ENCODE data around the gene LRFN2. TPM values are rescaled to one million over a fixed set of nuclear protein-coding genes. Genes with fewer than 3 reads are reported as not detected.

LRFN2 gene
- polyA plus RNA-seq, 1 donor from 2014 or later: 14.8 TPM

DNA sequence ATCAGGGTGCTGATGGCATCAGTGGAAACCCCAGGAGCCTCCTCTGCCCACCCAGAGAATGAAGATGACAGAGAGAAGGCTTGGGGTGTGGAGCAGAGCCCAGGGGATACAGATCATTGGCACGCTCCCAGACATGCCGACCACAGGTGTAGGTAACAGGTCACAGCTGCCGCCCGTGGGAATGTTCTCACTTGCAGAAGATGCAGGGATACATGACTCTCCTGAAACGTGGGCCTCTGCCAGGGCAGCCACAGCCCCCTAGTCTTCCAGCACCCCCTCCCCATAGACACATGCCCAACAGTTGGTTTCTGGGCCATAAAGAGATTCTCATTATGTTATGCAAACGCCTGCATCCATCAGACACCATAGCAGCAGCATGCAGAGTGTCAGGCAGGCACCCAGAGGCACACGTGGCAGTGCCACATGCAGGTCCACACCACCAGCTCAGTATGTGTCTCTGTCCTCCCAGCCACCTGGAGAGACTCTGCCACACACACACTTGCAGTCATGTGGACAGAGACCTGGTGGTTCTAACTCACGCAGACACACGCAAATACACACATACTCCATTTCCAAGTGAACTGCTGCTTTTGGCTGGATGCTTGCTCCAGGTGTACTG is 45.5 kb downstream of the LRFN2 start:
- Histone ChIP-seq H3K79me2 (replicated peaks; ENCODE audit: insufficient read depth, low read length) (no peaks in the 10 kb centered on the region), H3F3A (ENCODE audit: insufficient read depth, low read length, poor library complexity, severe bottlenecking) (no peaks in the 10 kb centered on the region), H3K36me3 (ENCODE audit: insufficient read depth, low read length) (no peaks in the 10 kb centered on the region), H3K4me3 (ENCODE audit: low read length) (no peak overlapping the region), H3K27me3 (ENCODE audit: insufficient read depth, low read depth, low read length) (peaks cover 11% of the 10 kb centered on the region), H4K20me1 (ENCODE audit: insufficient read depth) (no peaks in the 10 kb centered on the region), H3K27ac (ENCODE audit: low read length) (no peak overlapping the region), H3K9me3 (ENCODE audit: low read length) (no peaks in the 10 kb centered on the region), H3K9ac (ENCODE audit: low read length) (no peak overlapping the region), H2AFZ (ENCODE audit: low read depth, low read length) (no peak overlapping the region), H3K9me2 (ENCODE audit: insufficient read depth, low read length) (no peaks in the 10 kb centered on the region), H3K4me2 (ENCODE audit: low read length) (no peak overlapping the region)
- TF ChIP-seq, protein P1, sequence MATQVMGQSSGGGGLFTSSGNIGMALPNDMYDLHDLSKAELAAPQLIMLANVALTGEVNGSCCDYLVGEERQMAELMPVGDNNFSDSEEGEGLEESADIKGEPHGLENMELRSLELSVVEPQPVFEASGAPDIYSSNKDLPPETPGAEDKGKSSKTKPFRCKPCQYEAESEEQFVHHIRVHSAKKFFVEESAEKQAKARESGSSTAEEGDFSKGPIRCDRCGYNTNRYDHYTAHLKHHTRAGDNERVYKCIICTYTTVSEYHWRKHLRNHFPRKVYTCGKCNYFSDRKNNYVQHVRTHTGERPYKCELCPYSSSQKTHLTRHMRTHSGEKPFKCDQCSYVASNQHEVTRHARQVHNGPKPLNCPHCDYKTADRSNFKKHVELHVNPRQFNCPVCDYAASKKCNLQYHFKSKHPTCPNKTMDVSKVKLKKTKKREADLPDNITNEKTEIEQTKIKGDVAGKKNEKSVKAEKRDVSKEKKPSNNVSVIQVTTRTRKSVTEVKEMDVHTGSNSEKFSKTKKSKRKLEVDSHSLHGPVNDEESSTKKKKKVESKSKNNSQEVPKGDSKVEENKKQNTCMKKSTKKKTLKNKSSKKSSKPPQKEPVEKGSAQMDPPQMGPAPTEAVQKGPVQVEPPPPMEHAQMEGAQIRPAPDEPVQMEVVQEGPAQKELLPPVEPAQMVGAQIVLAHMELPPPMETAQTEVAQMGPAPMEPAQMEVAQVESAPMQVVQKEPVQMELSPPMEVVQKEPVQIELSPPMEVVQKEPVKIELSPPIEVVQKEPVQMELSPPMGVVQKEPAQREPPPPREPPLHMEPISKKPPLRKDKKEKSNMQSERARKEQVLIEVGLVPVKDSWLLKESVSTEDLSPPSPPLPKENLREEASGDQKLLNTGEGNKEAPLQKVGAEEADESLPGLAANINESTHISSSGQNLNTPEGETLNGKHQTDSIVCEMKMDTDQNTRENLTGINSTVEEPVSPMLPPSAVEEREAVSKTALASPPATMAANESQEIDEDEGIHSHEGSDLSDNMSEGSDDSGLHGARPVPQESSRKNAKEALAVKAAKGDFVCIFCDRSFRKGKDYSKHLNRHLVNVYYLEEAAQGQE (IDR thresholded peaks at IDR 0.05; ENCODE audit: borderline replicate concordance): no peak
- no peak for TF ChIP-seq POLR2AphosphoS5 (IDR thresholded peaks at IDR 0.05)

DNA sequence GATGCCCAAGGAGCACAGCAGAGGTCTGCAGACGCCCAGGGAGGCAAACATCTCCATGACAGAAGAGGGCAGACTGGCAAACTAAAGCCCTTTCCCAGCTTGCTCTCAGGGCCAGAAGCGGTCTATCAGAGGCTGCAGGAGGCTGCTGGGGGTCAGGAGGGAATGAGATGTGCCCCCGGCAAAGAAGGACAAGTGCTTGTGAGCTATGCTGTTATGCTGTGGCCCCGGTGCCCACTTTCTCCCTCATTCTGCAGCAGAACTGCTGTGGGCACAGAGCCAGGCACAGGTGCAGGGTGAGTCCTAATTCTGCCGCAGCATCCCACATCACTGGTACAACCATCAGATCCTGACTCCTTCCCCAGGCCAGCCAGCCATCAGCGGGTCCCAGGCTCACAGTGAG is 46.4 kb downstream of the LRFN2 start:
- Histone ChIP-seq H3K27me3 (ENCODE audit: insufficient read depth, low read depth, low read length) (peaks cover 11% of the 10 kb centered on the region), H3K4me2 (ENCODE audit: low read length) (no peak overlapping the region), H3K4me3 (ENCODE audit: low read length) (no peak overlapping the region), H3K36me3 (ENCODE audit: insufficient read depth, low read length) (no peaks in the 10 kb centered on the region), H3K9me3 (ENCODE audit: low read length) (no peaks in the 10 kb centered on the region), H2AFZ (ENCODE audit: low read depth, low read length) (no peak overlapping the region), H3K79me2 (replicated peaks; ENCODE audit: insufficient read depth, low read length) (no peaks in the 10 kb centered on the region), H3F3A (ENCODE audit: insufficient read depth, low read length, poor library complexity, severe bottlenecking) (no peaks in the 10 kb centered on the region), H3K9me2 (ENCODE audit: insufficient read depth, low read length) (no peaks in the 10 kb centered on the region), H4K20me1 (ENCODE audit: insufficient read depth) (no peaks in the 10 kb centered on the region), H3K9ac (ENCODE audit: low read length) (no peak overlapping the region), H3K27ac (ENCODE audit: low read length) (no peak overlapping the region)
- TF ChIP-seq SMC3 (conservative IDR thresholded peaks at IDR 0.05; ENCODE audit: poor library complexity) (no peak), RAD21 (conservative IDR thresholded peaks at IDR 0.05) (no peak), POLR2AphosphoS5 (IDR thresholded peaks at IDR 0.05) (no peak)
- TF ChIP-seq, protein P1 (IDR thresholded peaks at IDR 0.05; ENCODE audit: borderline replicate concordance): no peak
- TF ChIP-seq, protein P2, sequence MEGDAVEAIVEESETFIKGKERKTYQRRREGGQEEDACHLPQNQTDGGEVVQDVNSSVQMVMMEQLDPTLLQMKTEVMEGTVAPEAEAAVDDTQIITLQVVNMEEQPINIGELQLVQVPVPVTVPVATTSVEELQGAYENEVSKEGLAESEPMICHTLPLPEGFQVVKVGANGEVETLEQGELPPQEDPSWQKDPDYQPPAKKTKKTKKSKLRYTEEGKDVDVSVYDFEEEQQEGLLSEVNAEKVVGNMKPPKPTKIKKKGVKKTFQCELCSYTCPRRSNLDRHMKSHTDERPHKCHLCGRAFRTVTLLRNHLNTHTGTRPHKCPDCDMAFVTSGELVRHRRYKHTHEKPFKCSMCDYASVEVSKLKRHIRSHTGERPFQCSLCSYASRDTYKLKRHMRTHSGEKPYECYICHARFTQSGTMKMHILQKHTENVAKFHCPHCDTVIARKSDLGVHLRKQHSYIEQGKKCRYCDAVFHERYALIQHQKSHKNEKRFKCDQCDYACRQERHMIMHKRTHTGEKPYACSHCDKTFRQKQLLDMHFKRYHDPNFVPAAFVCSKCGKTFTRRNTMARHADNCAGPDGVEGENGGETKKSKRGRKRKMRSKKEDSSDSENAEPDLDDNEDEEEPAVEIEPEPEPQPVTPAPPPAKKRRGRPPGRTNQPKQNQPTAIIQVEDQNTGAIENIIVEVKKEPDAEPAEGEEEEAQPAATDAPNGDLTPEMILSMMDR (IDR thresholded peaks at IDR 0.05; ENCODE audit: poor library complexity, severe bottlenecking): no peak

Data from neural cell (in vitro differentiated cells).